Endothelial cell of umbilical vein (primary cell): ENCODE results near the gene BCR. TPM values are rescaled to one million over a fixed set of nuclear protein-coding genes. Genes with fewer than 3 reads are reported as not detected.

Experiments used
- BruUV-seq: library from RNA; stranded (reverse); fragments of 400-500 nt; replicated peaks from 2 replicates; lab custom pipeline; 2021; lab: Mats Ljungman, UMichigan
- CTCF ChIA-PET: fragments of 300-600, 350-600 bp; sonication (Branson Sonifier 250); formaldehyde crosslinking; loops from one replicate; lab custom pipeline; 2021; ENCODE audit warnings: antibody characterized with exemption, inconsistent platforms; lab: Charles Lee
- POLR2A ChIA-PET: fragments of 300-600, 350-600 bp; sonication (Branson Sonifier 250); formaldehyde crosslinking; loops from one replicate; lab custom pipeline; 2021; ENCODE audit warnings: antibody characterized with exemption, inconsistent platforms; lab: Charles Lee
- DNase-seq: peaks from one replicate; pipeline ENCODE4 v3.0.0-alpha.2; 2011; ENCODE audit warnings: low read depth, low spot score
- FAIRE-seq: peaks from 2 replicates; lab custom pipeline; 2011; peaks lifted over from hg19 to GRCh38; lab: Jason Lieb, UNC
- H2AFZ ChIP-seq: 2 replicates; pipeline ENCODE4 v1.6.0; 2012; ENCODE audit warnings: low read depth, low read length, control low read depth, inconsistent platforms
- H3K27ac ChIP-seq: 2 replicates; pipeline ENCODE4 v1.5.1; 2011; ENCODE audit warnings: low read depth, mild to moderate bottlenecking, control low read depth, low read length, moderate library complexity; ENCODE audit not compliant: insufficient read depth
- H3K27me3 ChIP-seq, 2 experiments: 2 replicates each; pipeline versions ENCODE4 v1.6.0 to v1.6.1; 2011; ENCODE audit warnings: low read length in 2 of 2, mixed read lengths in 1 of 2; ENCODE audit not compliant: control insufficient read depth in 2 of 2, insufficient read depth in 2 of 2
- H3K36me3 ChIP-seq, 2 experiments: 2 replicates in 1 of 2; 3 replicates in 1 of 2; pipeline ENCODE4 v1.5.1; 2011; ENCODE audit warnings: low read length in 2 of 2, mild to moderate bottlenecking in 1 of 2, moderate library complexity in 1 of 2; ENCODE audit not compliant: control insufficient read depth in 2 of 2, insufficient read depth in 2 of 2; ENCODE audit errors: extremely low read depth in 1 of 2
- H3K4me1 ChIP-seq: 3 replicates; pipeline ENCODE4 v1.5.1; 2011; ENCODE audit warnings: mild to moderate bottlenecking, low read length; ENCODE audit not compliant: control insufficient read depth, insufficient read depth; ENCODE audit errors: extremely low read depth
- H3K4me2 ChIP-seq: 2 replicates; pipeline ENCODE4 v1.6.1; 2011; ENCODE audit warnings: low read length, control low read depth, mixed read lengths; ENCODE audit not compliant: insufficient read depth
- H3K4me3 ChIP-seq, 3 experiments: fragments of 200-600 bp in 1 of 3; sonication (generic), shearing (Covaris generic) in 1 of 3; replicated peaks in 1 of 3; 2 replicates each; pipeline ENCODE4 v1.5.1; 2011 to 2016; ENCODE audit warnings: control low read depth in 3 of 3, low read length in 3 of 3, mild to moderate bottlenecking in 2 of 3, inconsistent platforms in 1 of 3, low read depth in 1 of 3, moderate library complexity in 1 of 3; ENCODE audit not compliant: insufficient read depth in 1 of 3
- H3K79me2 ChIP-seq: 2 replicates; pipeline ENCODE4 v1.6.0; 2012; ENCODE audit warnings: low read length, inconsistent platforms; ENCODE audit not compliant: control insufficient read depth, insufficient read depth
- H3K9ac ChIP-seq: replicated peaks from 2 replicates; pipeline ENCODE3; 2011; ENCODE audit warnings: low read length, control low read depth; ENCODE audit not compliant: insufficient read depth; ENCODE audit errors: extremely low read depth
- H3K9me1 ChIP-seq: replicated peaks from 3 replicates; pipeline ENCODE4 v1.6.0; 2011; ENCODE audit warnings: mild to moderate bottlenecking, low read length; ENCODE audit not compliant: control insufficient read depth, insufficient read depth; ENCODE audit errors: extremely low read depth
- H3K9me3 ChIP-seq: replicated peaks from 2 replicates; pipeline ENCODE4 v1.5.1; 2012; ENCODE audit warnings: low read length, inconsistent platforms; ENCODE audit not compliant: control insufficient read depth, insufficient read depth
- H4K20me1 ChIP-seq: replicated peaks from 2 replicates; pipeline ENCODE3; 2011; ENCODE audit warnings: mild to moderate bottlenecking, low read length; ENCODE audit not compliant: control insufficient read depth, insufficient read depth; ENCODE audit errors: extremely low read depth
- CTCF ChIP-seq, 2 donors: IDR thresholded peaks; 1 replicate in 1 of 2; 2 replicates in 1 of 2; pipeline ENCODE4 v1.5.1; 2011; ENCODE audit warnings: low read length in 2 of 2, mild to moderate bottlenecking in 2 of 2, moderate library complexity in 2 of 2, control low read depth in 1 of 2, inconsistent platforms in 1 of 2, low read depth in 1 of 2; ENCODE audit not compliant: insufficient read depth in 1 of 2; ENCODE audit errors: extremely low read depth in 1 of 2
- EZH2 ChIP-seq: IDR thresholded peaks from 2 replicates; pipeline ENCODE4 v1.6.1; 2012; ENCODE audit warnings: borderline replicate concordance, low read depth, mild to moderate bottlenecking, moderate library complexity, low read length, inconsistent platforms; ENCODE audit not compliant: severe bottlenecking
- FOS ChIP-seq: IDR thresholded peaks from 2 replicates; pipeline ENCODE4 v1.6.1; 2011; ENCODE audit warnings: mild to moderate bottlenecking, low read length, moderate library complexity, borderline replicate concordance; ENCODE audit not compliant: insufficient read depth
- GATA2 ChIP-seq: IDR thresholded peaks from 2 replicates; pipeline ENCODE4 v1.7.0; 2011; ENCODE audit warnings: low read depth, mild to moderate bottlenecking, moderate library complexity, mixed read lengths, low read length; ENCODE audit not compliant: insufficient read length, insufficient read depth
- JUN ChIP-seq: IDR thresholded peaks from 2 replicates; pipeline ENCODE4 v1.6.1; 2011; ENCODE audit warnings: borderline replicate concordance, low read depth; ENCODE audit not compliant: insufficient read length, insufficient read depth
- MAX ChIP-seq: IDR thresholded peaks from 2 replicates; pipeline ENCODE4 v1.6.1; 2011; ENCODE audit not compliant: insufficient read depth, insufficient read length
- MYC ChIP-seq: IDR thresholded peaks from one replicate; pipeline ENCODE4 v1.6.1; 2011; ENCODE audit warnings: mild to moderate bottlenecking, low read depth, low read length
- POLR2AphosphoS5 ChIP-seq: IDR thresholded peaks from 2 replicates; pipeline ENCODE4 v1.6.1; 2012; ENCODE audit warnings: low read depth, mild to moderate bottlenecking, control low read depth, low read length, moderate library complexity; ENCODE audit not compliant: insufficient read depth
- dilution Hi-C: fragments of 300-500 bp; cut with MboI; formaldehyde crosslinking; loops from one replicate; pipeline ENCODE4 v1.15.0; 2019; ENCODE audit warnings: low sequenced_read_pairs; ENCODE audit not compliant: extremely low pct_ligation_motif_present
- intact Hi-C: fragments of 100-400 bp; cut with micrococcal nuclease; formaldehyde crosslinking; loops from one replicate; pipeline ENCODE4 v1.10.0; 2022
- polyA plus RNA-seq, 4 experiments: library from polyadenylated mRNA; depleted of rRNA in 3 of 4; stranded (reverse) in 3 of 4; unstranded in 1 of 4; fragments of >200 nt; gene quantifications; 2 replicates each; pipeline versions ENCODE4 v1.2.1 to v1.2.3, GENCODE V29; 2011 to 2012; ENCODE audit warnings: missing spikeins in 1 of 4
- total RNA-seq: library from RNA; stranded (reverse); gene quantifications from 2 replicates; pipeline ENCODE4 v1.2.3, GENCODE V29; 2021

Gene BCR
- total and polyA plus RNA-seq, 2 donors (not counting 3 experiments of a cell fraction or from before 2014, with no cell fraction given): 129 to 141 TPM

GRCh38 chr22:23203452-23204124 lies 23.3 kb downstream of the BCR start:
- Histone ChIP-seq H3K4me2 (no peak overlapping the region), H3K4me3 (no peak overlapping the region), H3K27me3 (no peaks in the 10 kb centered on the region), H2AFZ (no peak overlapping the region), H3K27ac (no peak overlapping the region), H3K4me1 (peaks cover 23% of the 10 kb centered on the region), H3K36me3 (peaks cover 9 to 19% of the 10 kb centered on the region in 2 experiments), H3K9me1 (no peaks in the 10 kb centered on the region), H3K9me3 (no peaks in the 10 kb centered on the region), H4K20me1 (peaks cover 3% of the 10 kb centered on the region), H3K9ac (no peak overlapping the region), H3K79me2 (peaks cover 97% of the 10 kb centered on the region)
- ChIA-PET POLR2A (no interaction called here), CTCF (no interaction called here)
- no TSS peak for BruUV-seq
- FAIRE-seq (no peak), DNase-seq (no peak)
- no peak for TF ChIP-seq MYC
- TF ChIP-seq EZH2: no peak
- no peak for TF ChIP-seq FOS
- no peak for TF ChIP-seq GATA2
- no peak for TF ChIP-seq MAX
- TF ChIP-seq POLR2AphosphoS5: no peak
- no peak for TF ChIP-seq CTCF (IDR thresholded peaks at IDR 0.05; ENCODE audit: extremely low read depth in 1 of 2, insufficient read depth in 1 of 2, low read depth in 1 of 2, low read length in 2 of 2)
- no peak for TF ChIP-seq JUN
- intact Hi-C loops (no loop called here), dilution Hi-C loops (no loop called here)
